Calu3 (cell line): ENCODE measurements around the gene MEI1. TPM values are rescaled to one million over a fixed set of nuclear protein-coding genes. Genes with fewer than 3 reads are reported as not detected.
"Not testable (repeated sequence)": the region's sequence is repeated elsewhere in the genome, so short reads cannot be mapped to it uniquely, and the experiment has no call there.

Experiments used
- BruUV-seq: library from RNA; stranded (reverse); fragments of 400-500 nt; replicated peaks from 2 replicates; lab custom pipeline; 2021; lab: Mats Ljungman, UMichigan
- CTCF ChIA-PET: fragments of 300-600 bp; sonication (Branson Sonifier 250); formaldehyde crosslinking; loops from one replicate; lab custom pipeline; 2022; ENCODE audit warnings: antibody characterized with exemption; lab: Charles Lee
- DNase-seq: peaks from one replicate; pipeline ENCODE4 v3.0.0; 2022
- H3K27ac Mint-ChIP-seq: one replicate; pipeline ENCODE4 v1.8.0; 2022; ENCODE audit warnings: mixed read lengths; ENCODE audit not compliant: unreplicated experiment
- H3K27me3 Mint-ChIP-seq: one replicate; pipeline ENCODE4 v1.8.0; 2022; ENCODE audit warnings: mixed read lengths; ENCODE audit not compliant: unreplicated experiment
- H3K36me3 Mint-ChIP-seq: one replicate; pipeline ENCODE4 v1.8.0; 2022; ENCODE audit warnings: mild to moderate bottlenecking, moderate library complexity, mixed read lengths; ENCODE audit not compliant: insufficient read depth, unreplicated experiment
- H3K4me1 Mint-ChIP-seq: one replicate; pipeline ENCODE4 v1.8.0; 2022; ENCODE audit warnings: mild to moderate bottlenecking, low read depth, mixed read lengths; ENCODE audit not compliant: unreplicated experiment
- H3K4me3 Mint-ChIP-seq: one replicate; pipeline ENCODE4 v1.8.0; 2022; ENCODE audit warnings: mild to moderate bottlenecking, low read depth, moderate library complexity, mixed read lengths; ENCODE audit not compliant: unreplicated experiment
- H3K9me3 Mint-ChIP-seq: one replicate; pipeline ENCODE4 v1.8.0; 2022; ENCODE audit warnings: low read depth, mixed read lengths; ENCODE audit not compliant: unreplicated experiment
- intact Hi-C: fragments of 100-400 bp; cut with micrococcal nuclease; formaldehyde crosslinking; loops from one replicate; pipeline ENCODE4 v1.10.0; 2022; ENCODE audit not compliant: unreplicated experiment
- total RNA-seq: library from RNA; stranded (reverse); gene quantifications from 2 replicates; pipeline ENCODE4 v1.2.3, GENCODE V29; 2022
- TF ChIP-seq, protein P1 (sequence below): fragments of 200-600 bp; IDR thresholded peaks from one replicate; pipeline ENCODE4 v1.8.0; 2022; ENCODE audit warnings: antibody characterized with exemption; ENCODE audit not compliant: unreplicated experiment

Gene MEI1
- total RNA-seq, 1 experiment from 2014 or later: 0.68 TPM

DNA sequence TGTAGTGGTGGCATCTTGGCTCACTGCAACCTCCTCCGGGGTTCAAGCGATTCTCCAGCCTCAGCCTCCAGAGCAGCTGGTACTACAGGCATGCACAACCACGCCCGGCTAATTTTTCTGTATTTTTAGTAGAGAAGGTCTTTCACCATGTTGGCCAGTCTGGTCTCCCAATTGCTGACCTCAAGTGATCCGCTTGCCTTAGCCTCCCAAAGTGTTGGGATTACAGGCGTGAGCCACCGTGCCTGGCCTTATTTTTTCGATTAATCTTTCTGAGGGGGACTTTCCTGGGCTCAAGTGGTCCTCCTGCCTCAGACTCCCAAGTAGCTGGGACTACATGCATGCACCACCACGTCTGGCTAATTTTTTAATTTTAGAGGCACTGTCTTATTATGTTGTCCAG lies 16.3 kb upstream of the MEI1 start:
- intact Hi-C loops: no loop called here
- Mint-ChIP-seq H3K4me3 (peak overlapping the region; percentile 94), H3K36me3 (peaks cover 61% of the 10 kb centered on the region), H3K27ac (peak overlapping the region; percentile 99), H3K27me3 (no peaks in the 10 kb centered on the region), H3K9me3 (no peaks in the 10 kb centered on the region), H3K4me1 (peaks cover 7% of the 10 kb centered on the region)
- TF ChIP-seq, protein P1, sequence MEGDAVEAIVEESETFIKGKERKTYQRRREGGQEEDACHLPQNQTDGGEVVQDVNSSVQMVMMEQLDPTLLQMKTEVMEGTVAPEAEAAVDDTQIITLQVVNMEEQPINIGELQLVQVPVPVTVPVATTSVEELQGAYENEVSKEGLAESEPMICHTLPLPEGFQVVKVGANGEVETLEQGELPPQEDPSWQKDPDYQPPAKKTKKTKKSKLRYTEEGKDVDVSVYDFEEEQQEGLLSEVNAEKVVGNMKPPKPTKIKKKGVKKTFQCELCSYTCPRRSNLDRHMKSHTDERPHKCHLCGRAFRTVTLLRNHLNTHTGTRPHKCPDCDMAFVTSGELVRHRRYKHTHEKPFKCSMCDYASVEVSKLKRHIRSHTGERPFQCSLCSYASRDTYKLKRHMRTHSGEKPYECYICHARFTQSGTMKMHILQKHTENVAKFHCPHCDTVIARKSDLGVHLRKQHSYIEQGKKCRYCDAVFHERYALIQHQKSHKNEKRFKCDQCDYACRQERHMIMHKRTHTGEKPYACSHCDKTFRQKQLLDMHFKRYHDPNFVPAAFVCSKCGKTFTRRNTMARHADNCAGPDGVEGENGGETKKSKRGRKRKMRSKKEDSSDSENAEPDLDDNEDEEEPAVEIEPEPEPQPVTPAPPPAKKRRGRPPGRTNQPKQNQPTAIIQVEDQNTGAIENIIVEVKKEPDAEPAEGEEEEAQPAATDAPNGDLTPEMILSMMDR: no peak
- CTCF ChIA-PET: interaction anchor here (0.7 kb wide), 1 partner anchor 115 kb away, joined by 3 read pairs; no protein-coding TSS in a partner anchor
- DNase-seq: no peak
- BruUV-seq: no TSS peak

DNA sequence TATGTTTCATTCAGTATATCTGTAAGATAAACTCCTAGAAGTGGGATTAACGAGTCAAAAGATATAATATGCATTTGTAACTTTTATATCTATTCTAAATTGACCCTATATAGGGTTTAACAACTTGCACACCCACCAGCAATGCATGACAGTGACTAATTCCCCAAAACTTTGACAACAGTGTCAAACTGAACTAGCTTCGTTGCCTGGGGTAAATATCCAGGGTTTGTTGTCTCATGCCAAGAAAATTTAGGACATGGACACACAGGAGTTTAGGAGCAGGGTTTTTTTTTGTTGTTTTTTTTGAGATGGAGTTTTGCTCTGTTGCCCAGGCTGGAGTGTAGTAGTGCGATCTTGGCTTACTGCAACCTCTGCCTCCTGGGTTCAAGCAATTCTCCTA lies 15.7 kb upstream of the MEI1 start:
- intact Hi-C loops: no loop called here
- CTCF ChIA-PET: interaction anchor here (0.7 kb wide), 1 partner anchor 115 kb away, joined by 3 read pairs; no protein-coding TSS in a partner anchor
- no peak overlapping the region for H3K27ac Mint-ChIP-seq

DNA sequence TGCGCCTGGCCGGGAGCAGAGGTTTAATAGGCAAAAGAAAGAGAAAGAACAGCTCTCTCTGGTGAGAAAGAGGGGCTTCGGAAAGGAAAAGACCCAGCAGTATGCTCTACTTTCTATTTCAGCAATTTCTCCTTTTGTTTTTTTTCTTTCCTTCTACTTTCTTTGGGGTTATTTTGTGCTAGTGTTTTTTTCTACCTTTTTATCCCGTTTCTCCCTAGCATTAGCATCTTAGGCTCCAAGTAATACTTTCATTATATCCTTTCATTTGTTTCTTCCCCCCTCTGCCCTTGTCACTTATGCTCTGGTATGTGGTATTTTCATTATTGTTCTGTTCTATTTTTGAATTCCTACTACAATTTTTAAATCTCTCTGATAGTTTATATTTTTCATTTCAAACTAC lies 15.1 kb upstream of the MEI1 start:
- Mint-ChIP-seq H3K36me3 (peaks cover 61% of the 10 kb centered on the region), H3K9me3 (no peaks in the 10 kb centered on the region), H3K4me3 (no peak overlapping the region), H3K27me3 (no peaks in the 10 kb centered on the region), H3K27ac (peak overlapping the region; percentile 11), H3K4me1 (peaks cover 7% of the 10 kb centered on the region)
- intact Hi-C loops: no loop called here
- CTCF ChIA-PET: no interaction called here
- BruUV-seq: no TSS peak
- TF ChIP-seq, protein P1: no peak
- DNase-seq: no peak

More for the DNA sequence above, 15.7 kb upstream of the MEI1 start:
- Mint-ChIP-seq H3K4me1 (peaks cover 7% of the 10 kb centered on the region), H3K36me3 (peaks cover 61% of the 10 kb centered on the region), H3K27me3 (no peaks in the 10 kb centered on the region), H3K4me3 (no peak overlapping the region), H3K9me3 (no peaks in the 10 kb centered on the region)
- DNase-seq: no peak
- TF ChIP-seq, protein P1: no peak
- no TSS peak for BruUV-seq

DNA sequence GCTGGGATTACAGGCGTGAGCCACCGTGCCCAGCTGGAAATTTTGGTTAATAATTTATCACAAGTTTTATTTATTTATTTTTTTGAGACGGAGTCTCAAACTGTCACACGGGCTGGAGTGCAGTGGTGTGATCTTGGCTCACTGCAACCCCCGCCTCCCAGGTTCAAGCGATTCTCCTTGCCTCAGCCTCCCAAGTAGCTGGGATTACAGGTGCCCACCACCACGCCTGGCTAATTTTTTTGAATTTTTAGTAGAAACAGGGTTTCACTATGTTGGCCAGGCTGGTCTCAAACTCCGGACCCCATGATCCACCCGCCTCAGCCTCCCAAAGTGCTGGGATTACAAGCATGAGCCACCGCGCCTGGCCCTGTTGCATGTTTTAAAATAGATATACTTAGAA lies 12.4 kb upstream of the MEI1 start:
- BruUV-seq, CTCF ChIA-PET: not testable (repeated sequence)

DNA sequence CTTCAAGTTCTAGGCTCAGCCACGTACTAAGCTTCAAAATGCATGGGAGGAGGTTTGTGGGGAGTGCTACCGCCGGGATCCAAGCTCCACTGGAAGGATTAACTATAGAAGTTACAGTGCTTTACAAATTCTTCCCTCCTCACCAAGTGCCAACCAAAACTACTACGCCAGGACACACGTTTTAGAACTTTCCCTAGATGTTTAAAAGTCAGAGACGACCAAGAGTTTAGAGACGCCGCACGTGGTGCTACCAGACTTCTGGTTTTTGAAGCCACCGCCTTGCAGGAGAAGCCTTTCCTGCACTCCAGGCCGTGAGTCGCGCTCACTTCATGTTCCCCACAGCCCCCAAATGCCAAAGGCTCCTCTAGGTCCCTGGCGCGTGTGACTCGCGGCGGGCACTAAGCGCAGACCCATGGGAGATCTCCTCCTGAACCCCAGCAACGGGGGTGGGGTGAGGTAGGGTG lies 11.4 kb upstream of the MEI1 start:
- peak overlapping the region; percentile 86 for H3K4me3 Mint-ChIP-seq
- H3K9me3 Mint-ChIP-seq: no peaks in the 10 kb centered on the region
- TF ChIP-seq, protein P1: no peak
- no peaks in the 10 kb centered on the region for H3K27me3 Mint-ChIP-seq
- H3K36me3 Mint-ChIP-seq: peaks cover 30% of the 10 kb centered on the region
- peak overlapping the region; percentile 86 for H3K27ac Mint-ChIP-seq
- BruUV-seq: TSS peak; percentile 73
- DNase-seq: no peak
- intact Hi-C loops: no loop called here
- H3K4me1 Mint-ChIP-seq: no peaks in the 10 kb centered on the region
- CTCF ChIA-PET: interaction anchor here (0.7 to 2.1 kb wide), 4 partner anchors 10 to 73 kb away, joined by 3 to 13 read pairs (median 3); no protein-coding TSS in a partner anchor

More for the DNA sequence above, 12.4 kb upstream of the MEI1 start:
- Mint-ChIP-seq H3K36me3 (peaks cover 40% of the 10 kb centered on the region), H3K4me3 (peak overlapping the region; percentile 86)
- H3K9me3 Mint-ChIP-seq, DNase-seq, H3K4me1 Mint-ChIP-seq, H3K27ac Mint-ChIP-seq, intact Hi-C loops, H3K27me3 Mint-ChIP-seq: not testable (repeated sequence)
